IMR-90 (cell line): ENCODE results near the gene PPP1R3D. TPM values are rescaled to one million over a fixed set of nuclear protein-coding genes. Genes with fewer than 3 reads are reported as not detected.

Experiments used
- ATAC-seq: fragments of 200-7000 bp; cut with Tn5 transposase; 2 replicates; pipeline ENCODE4 v1.9.1; 2020; ENCODE audit warnings: low read depth, mild to moderate bottlenecking, moderate library complexity
- BruUV-seq: library from RNA; stranded (reverse); fragments of 400-500 nt; replicated peaks from 2 replicates; lab custom pipeline; 2021; lab: Mats Ljungman, UMichigan
- CTCF ChIA-PET: fragments of 300-600 bp; formaldehyde crosslinking; extraction: SDS; loops from one replicate; lab custom pipeline; 2021; ENCODE audit warnings: antibody characterized with exemption; lab: Yijun Ruan, JAX
- POLR2A ChIA-PET: fragments of 300-600 bp; sonication (Branson Sonifier 250); formaldehyde crosslinking; loops from one replicate; lab custom pipeline; 2022; ENCODE audit warnings: antibody characterized with exemption; ENCODE audit not compliant: unreplicated experiment; lab: Charles Lee
- DNase-seq: peaks from one replicate; pipeline ENCODE4 v3.0.0; 2013
- H2AFZ ChIP-seq: replicated peaks from 2 replicates; pipeline ENCODE3; 2013; ENCODE audit warnings: low read length, mild to moderate bottlenecking; ENCODE audit not compliant: poor library complexity
- H2AK5ac ChIP-seq: 2 replicates; pipeline ENCODE4 v1.6.1; 2013; ENCODE audit warnings: low read depth, low read length, inconsistent platforms
- H2AK9ac ChIP-seq: replicated peaks from 2 replicates; pipeline ENCODE3; 2013; ENCODE audit warnings: mild to moderate bottlenecking, low read depth, low read length, moderate library complexity; ENCODE audit not compliant: poor library complexity
- H2BK120ac ChIP-seq: 2 replicates; pipeline ENCODE4 v1.6.1; 2013; ENCODE audit warnings: low read depth, low read length, inconsistent platforms
- H2BK15ac ChIP-seq: 3 replicates; pipeline ENCODE4 v1.6.1; 2013; ENCODE audit warnings: low read depth, low read length, inconsistent platforms
- H2BK20ac ChIP-seq: 2 replicates; pipeline ENCODE4 v1.6.1; 2013; ENCODE audit warnings: low read depth, mild to moderate bottlenecking, inconsistent platforms, low read length, moderate library complexity
- H2BK5ac ChIP-seq: 2 replicates; pipeline ENCODE4 v1.6.1; 2013; ENCODE audit warnings: mild to moderate bottlenecking, low read depth, low read length, inconsistent platforms; ENCODE audit not compliant: poor library complexity, severe bottlenecking
- H3K14ac ChIP-seq: replicated peaks from 2 replicates; pipeline ENCODE4 v1.6.1; 2013; ENCODE audit warnings: low read depth, low read length, inconsistent platforms
- H3K18ac ChIP-seq: 2 replicates; pipeline ENCODE4 v1.6.1; 2013; ENCODE audit warnings: low read depth, low read length, control low read depth
- H3K23ac ChIP-seq: 2 replicates; pipeline ENCODE4 v1.6.1; 2013; ENCODE audit warnings: low read depth, low read length, inconsistent platforms
- H3K27ac ChIP-seq: 2 replicates; pipeline ENCODE4 v1.5.1; 2013; ENCODE audit warnings: mild to moderate bottlenecking, control low read depth, low read length; ENCODE audit not compliant: insufficient read depth
- H3K27me3 ChIP-seq: 2 replicates; pipeline ENCODE4 v1.6.1; 2013; ENCODE audit warnings: low read length; ENCODE audit not compliant: control insufficient read depth, insufficient read depth
- H3K36me3 ChIP-seq: 2 replicates; pipeline ENCODE4 v1.6.1; 2013; ENCODE audit warnings: low read length, mixed read lengths; ENCODE audit not compliant: control insufficient read depth, insufficient read depth
- H3K4ac ChIP-seq: 2 replicates; pipeline ENCODE4 v1.6.1; 2013; ENCODE audit warnings: low read depth, low read length, inconsistent platforms
- H3K4me1 ChIP-seq: 2 replicates; pipeline ENCODE4 v1.6.1; 2013; ENCODE audit warnings: low read length, mixed read lengths; ENCODE audit not compliant: control insufficient read depth, insufficient read depth
- H3K4me2 ChIP-seq: 2 replicates; pipeline ENCODE4 v1.6.1; 2013; ENCODE audit warnings: low read depth, mild to moderate bottlenecking, control low read depth, low read length, moderate library complexity
- H3K4me3 ChIP-seq: 2 replicates; pipeline ENCODE4 v1.5.1; 2013; ENCODE audit warnings: low read depth, mild to moderate bottlenecking, control low read depth, low read length, moderate library complexity; ENCODE audit not compliant: insufficient read depth
- H3K56ac ChIP-seq: 2 replicates; pipeline ENCODE4 v1.6.1; 2013; ENCODE audit warnings: low read length, inconsistent platforms; ENCODE audit not compliant: insufficient read depth; ENCODE audit errors: extremely low read depth
- H3K79me1 ChIP-seq, 2 experiments: 2 replicates each; pipeline ENCODE4 v1.6.1; 2013; ENCODE audit warnings: low read length in 2 of 2, inconsistent platforms in 1 of 2, low read depth in 1 of 2
- H3K9ac ChIP-seq: 2 replicates; pipeline ENCODE4 v1.6.1; 2013; ENCODE audit warnings: low read depth, low read length, control low read depth
- H3K9me1 ChIP-seq: 2 replicates; pipeline ENCODE4 v1.6.1; 2013; ENCODE audit warnings: low read length, inconsistent platforms; ENCODE audit not compliant: insufficient read depth
- H3K9me3 ChIP-seq: 2 replicates; pipeline ENCODE4 v1.6.1; 2013; ENCODE audit warnings: low read length; ENCODE audit not compliant: control insufficient read depth, insufficient read depth
- H4K20me1 ChIP-seq: 2 replicates; pipeline ENCODE4 v1.6.1; 2013; ENCODE audit warnings: low read length, inconsistent platforms; ENCODE audit not compliant: insufficient read depth
- H4K5ac ChIP-seq: 2 replicates; pipeline ENCODE4 v1.6.1; 2013; ENCODE audit warnings: mild to moderate bottlenecking, low read depth, low read length, control low read depth
- H4K8ac ChIP-seq, 2 experiments: 2 replicates each; pipeline ENCODE4 v1.6.1; 2013; ENCODE audit warnings: low read depth in 2 of 2, low read length in 2 of 2, control low read depth in 1 of 2, inconsistent platforms in 1 of 2
- H4K91ac ChIP-seq: 2 replicates; pipeline ENCODE4 v1.6.1; 2013; ENCODE audit warnings: low read depth, low read length, inconsistent platforms; ENCODE audit not compliant: insufficient read depth
- ELK1 ChIP-seq: fragments of 150-350 bp; IDR thresholded peaks from 2 replicates; pipeline ENCODE4 v1.6.1; 2016; ENCODE audit warnings: low read depth, mild to moderate bottlenecking, low read length, moderate library complexity, borderline replicate concordance
- MAFK ChIP-seq: IDR thresholded peaks from 2 replicates; pipeline ENCODE4 v1.6.1; 2012; ENCODE audit warnings: low read depth, low read length, improper control_type of control experiment
- NFE2L2 ChIP-seq: fragments of 150-350 bp; IDR thresholded peaks from 2 replicates; pipeline ENCODE4 v1.6.1; 2016; ENCODE audit warnings: low read depth, mild to moderate bottlenecking, low read length
- SMC3 ChIP-seq: fragments of 150-350 bp; IDR thresholded peaks from 2 replicates; pipeline ENCODE4 v1.6.1; 2016; ENCODE audit warnings: low read depth, mild to moderate bottlenecking, antibody characterized with exemption, low read length, moderate library complexity
- WGBS, 2 experiments: methylation state at CpG; one replicate each; pipeline versions ENCODE4 v1.1.5 to v1.1.7; 2013; ENCODE audit warnings: missing lambda C conversion rate in 2 of 2; ENCODE audit not compliant: insufficient read length in 1 of 2; ENCODE audit errors: extremely low coverage in 2 of 2; 5-methylcytosine and 5-hydroxymethylcytosine counted together
- dilution Hi-C: fragments of 300-500 bp; cut with HindIII; formaldehyde crosslinking; loops from one replicate; pipeline ENCODE4 v1.14.3; 2018; ENCODE audit warnings: low sequenced_read_pairs; ENCODE audit not compliant: unreplicated experiment
- in situ Hi-C: fragments of 300-500 bp; cut with MboI; formaldehyde crosslinking; loops from 3 replicates; pipeline ENCODE4 v1.14.3; 2019; ENCODE audit warnings: low sequenced_read_pairs, inconsistent platforms, mixed read lengths
- intact Hi-C: fragments of 100-400 bp; cut with micrococcal nuclease; formaldehyde crosslinking; loops from 2 replicates; pipeline ENCODE4 v1.10.0; 2022
- polyA plus RNA-seq, 3 experiments: library from polyadenylated mRNA; depleted of rRNA; stranded (reverse); fragments of >200 nt; gene quantifications; 2 replicates each; pipeline ENCODE4 v1.2.3, GENCODE V29; 2012; ENCODE audit warnings: low replicate concordance in 1 of 3
- total RNA-seq: library from RNA; depleted of rRNA; stranded (reverse); fragments of >200 nt; gene quantifications from 2 replicates; pipeline ENCODE4 v1.2.3, GENCODE V29; 2012
- TF ChIP-seq, protein P1 (sequence below): conservative IDR thresholded peaks from 2 replicates; pipeline ENCODE4 v1.5.1; 2012; ENCODE audit warnings: mild to moderate bottlenecking, low read depth, low read length, improper control_type of control experiment

The PPP1R3D gene
- total and polyA plus RNA-seq, 2 of the 4 experiments (the other 2 are of a cell fraction): 1.6 to 2.7 TPM

- POLR2A ChIA-PET: no interaction called here
- Histone ChIP-seq H4K20me1 (no peaks in the 10 kb centered on the region), H3K36me3 (no peaks in the 10 kb centered on the region), H3K9me3 (no peaks in the 10 kb centered on the region), H3K4ac (no peak overlapping the region), H2AK9ac (no peak overlapping the region), H2BK20ac (no peak overlapping the region), H3K23ac (no peak overlapping the region), H3K27ac (no peak overlapping the region), H2AK5ac (no peak overlapping the region), H2BK120ac (no peak overlapping the region), H4K5ac (no peak overlapping the region), H4K91ac (no peak overlapping the region), H3K4me2 (no peak overlapping the region), H2AFZ (no peak overlapping the region), H3K4me3 (no peak overlapping the region), H4K8ac (no peak overlapping the region), H3K4me1 (no peaks in the 10 kb centered on the region), H3K18ac (no peak overlapping the region), H3K14ac (no peak overlapping the region), H2BK5ac (no peak overlapping the region), H3K9me1 (no peaks in the 10 kb centered on the region), H2BK15ac (no peak overlapping the region), H3K79me1 (no peaks in the 10 kb centered on the region), H3K56ac (no peak overlapping the region), H3K9ac (no peak overlapping the region), H3K27me3 (peaks cover 11% of the 10 kb centered on the region)
- no peak for DNase-seq
- in situ Hi-C loops: no loop called here
- dilution Hi-C loops: no loop called here
- no peak for ATAC-seq
- 79% methylated on average over 2 of the region's 2 CpGs; no CpG with 5 or more reads in 1 of the 2 experiments for WGBS, 2 experiments
- TF ChIP-seq ELK1: no peak
- TF ChIP-seq MAFK: no peak
- no peak for TF ChIP-seq NFE2L2
- TF ChIP-seq, protein P1, sequence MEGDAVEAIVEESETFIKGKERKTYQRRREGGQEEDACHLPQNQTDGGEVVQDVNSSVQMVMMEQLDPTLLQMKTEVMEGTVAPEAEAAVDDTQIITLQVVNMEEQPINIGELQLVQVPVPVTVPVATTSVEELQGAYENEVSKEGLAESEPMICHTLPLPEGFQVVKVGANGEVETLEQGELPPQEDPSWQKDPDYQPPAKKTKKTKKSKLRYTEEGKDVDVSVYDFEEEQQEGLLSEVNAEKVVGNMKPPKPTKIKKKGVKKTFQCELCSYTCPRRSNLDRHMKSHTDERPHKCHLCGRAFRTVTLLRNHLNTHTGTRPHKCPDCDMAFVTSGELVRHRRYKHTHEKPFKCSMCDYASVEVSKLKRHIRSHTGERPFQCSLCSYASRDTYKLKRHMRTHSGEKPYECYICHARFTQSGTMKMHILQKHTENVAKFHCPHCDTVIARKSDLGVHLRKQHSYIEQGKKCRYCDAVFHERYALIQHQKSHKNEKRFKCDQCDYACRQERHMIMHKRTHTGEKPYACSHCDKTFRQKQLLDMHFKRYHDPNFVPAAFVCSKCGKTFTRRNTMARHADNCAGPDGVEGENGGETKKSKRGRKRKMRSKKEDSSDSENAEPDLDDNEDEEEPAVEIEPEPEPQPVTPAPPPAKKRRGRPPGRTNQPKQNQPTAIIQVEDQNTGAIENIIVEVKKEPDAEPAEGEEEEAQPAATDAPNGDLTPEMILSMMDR: no peak
- no peak for TF ChIP-seq SMC3
- intact Hi-C loops: no loop called here
- CTCF ChIA-PET: interaction anchor here (0.5 kb wide), 1 partner anchor 108 kb away, joined by 4 read pairs; no protein-coding TSS in a partner anchor
- no TSS peak for BruUV-seq
Measured at GRCh38 chr20:59961423-59961822, 21.3 kb upstream of the PPP1R3D start.
